ENCODE data around the gene CYP3A5. TPM values are rescaled to one million over a fixed set of nuclear protein-coding genes. Genes with fewer than 3 reads are reported as not detected.
"Not testable (repeated sequence)": the region's sequence is repeated elsewhere in the genome, so short reads cannot be mapped to it uniquely, and the experiment has no call there.

The CYP3A5 gene
- total RNA-seq (2014; rRNA removed; shearing (Covaris generic); ENCODE audit: low replicate concordance) = not detected in 2 replicates

DNA sequence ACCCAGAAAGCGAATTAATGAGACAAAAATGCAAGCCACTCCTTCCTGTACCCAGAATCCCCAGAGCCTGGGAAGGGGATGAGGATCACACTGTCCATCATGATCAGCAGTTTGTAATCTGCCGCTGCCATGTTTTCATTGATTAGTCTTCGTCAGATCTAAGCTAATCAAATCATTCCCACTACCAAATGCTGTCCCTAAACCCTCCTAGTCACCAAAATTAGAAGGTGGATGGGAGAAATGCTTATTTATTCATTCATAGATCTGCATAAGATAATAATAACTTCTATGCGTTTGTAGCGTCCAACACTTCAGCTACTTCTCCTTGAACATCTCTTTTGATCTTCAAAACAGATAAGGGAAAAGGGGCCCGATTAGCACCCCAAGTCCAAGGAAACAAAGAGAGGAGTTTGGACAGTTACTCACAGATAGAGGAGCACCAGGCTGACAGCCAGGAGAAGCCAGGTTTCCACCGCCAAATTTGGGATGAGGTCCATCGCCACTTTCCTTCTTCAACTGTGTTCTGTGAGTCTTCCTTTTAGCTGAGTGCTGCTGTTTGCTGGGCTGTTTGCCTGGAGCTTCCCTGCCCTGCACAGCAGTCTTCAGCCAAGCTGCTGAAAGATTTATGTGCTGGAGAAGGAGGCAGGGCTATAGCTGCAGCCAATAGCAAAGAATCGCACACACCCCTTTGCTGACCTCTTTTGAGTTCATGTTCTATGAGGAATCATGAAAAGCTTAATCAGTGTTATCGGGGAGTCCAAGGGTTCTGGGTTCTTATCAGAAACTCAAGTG is at the start of gene CYP3A5:
Gene CYP3A5, minus strand, starts transcription at position 597 of the 792 bp plus-strand sequence. Its CDS starts 100 bp downstream, at position 497.
- Histone ChIP-seq H3K9me3 (no peaks in the 10 kb centered on the region), H3K36me3 (no peaks in the 10 kb centered on the region), H3K4me3 (no peak within 1 kb of the TSS), H3K27me3 (no peaks in the 10 kb centered on the region)
- DNase-seq = peak; percentile 54

DNA sequence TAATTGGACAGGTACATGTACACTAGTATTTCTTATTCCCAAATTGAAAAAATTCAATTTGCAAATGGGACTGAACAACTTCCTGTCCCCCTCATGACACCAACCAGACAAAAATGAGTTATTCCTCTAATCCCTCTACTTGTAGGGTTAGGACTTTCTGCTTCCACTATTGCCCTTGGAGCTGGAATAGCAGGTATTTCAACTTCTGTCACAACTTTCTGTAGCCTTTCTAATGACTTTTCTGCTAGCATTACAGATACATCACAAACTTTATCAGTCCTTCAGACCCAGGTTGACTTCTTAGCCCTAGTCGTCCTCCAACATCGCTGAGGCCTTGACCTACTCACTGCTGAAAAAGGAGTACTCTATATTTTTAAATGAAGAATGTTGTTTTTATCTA is 48.8 kb upstream of the CYP3A5 start:
- no peaks in the 10 kb centered on the region for H3K9me3 ChIP-seq
- H3K4me3 ChIP-seq = no peak overlapping the region

DNA sequence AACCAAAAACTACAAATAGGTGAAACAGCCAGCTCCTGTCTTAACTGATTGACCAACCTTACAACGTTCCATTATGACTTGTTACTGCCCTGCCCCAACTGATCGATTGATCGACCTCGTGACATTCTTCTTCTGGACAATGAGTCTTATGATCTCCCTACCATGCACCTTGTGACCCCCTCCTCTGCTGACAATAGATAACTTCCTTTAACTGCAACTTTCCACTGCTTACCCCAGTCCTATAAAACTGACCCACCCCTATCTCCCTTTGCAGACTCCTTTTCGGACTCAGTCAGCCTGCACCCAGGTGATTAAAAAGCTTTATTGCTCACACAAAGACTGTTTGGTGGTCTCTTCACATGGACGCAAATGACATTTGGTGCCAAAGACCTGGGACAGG is 43.4 kb upstream of the CYP3A5 start:
- H3K36me3 ChIP-seq, H3K4me3 ChIP-seq, DNase-seq, H3K9me3 ChIP-seq, H3K27me3 ChIP-seq: not testable (repeated sequence)

More for the DNA sequence above, 48.8 kb upstream of the CYP3A5 start:
- DNase-seq = no peak
- Histone ChIP-seq H3K27me3 (no peaks in the 10 kb centered on the region), H3K36me3 (no peaks in the 10 kb centered on the region)

DNA sequence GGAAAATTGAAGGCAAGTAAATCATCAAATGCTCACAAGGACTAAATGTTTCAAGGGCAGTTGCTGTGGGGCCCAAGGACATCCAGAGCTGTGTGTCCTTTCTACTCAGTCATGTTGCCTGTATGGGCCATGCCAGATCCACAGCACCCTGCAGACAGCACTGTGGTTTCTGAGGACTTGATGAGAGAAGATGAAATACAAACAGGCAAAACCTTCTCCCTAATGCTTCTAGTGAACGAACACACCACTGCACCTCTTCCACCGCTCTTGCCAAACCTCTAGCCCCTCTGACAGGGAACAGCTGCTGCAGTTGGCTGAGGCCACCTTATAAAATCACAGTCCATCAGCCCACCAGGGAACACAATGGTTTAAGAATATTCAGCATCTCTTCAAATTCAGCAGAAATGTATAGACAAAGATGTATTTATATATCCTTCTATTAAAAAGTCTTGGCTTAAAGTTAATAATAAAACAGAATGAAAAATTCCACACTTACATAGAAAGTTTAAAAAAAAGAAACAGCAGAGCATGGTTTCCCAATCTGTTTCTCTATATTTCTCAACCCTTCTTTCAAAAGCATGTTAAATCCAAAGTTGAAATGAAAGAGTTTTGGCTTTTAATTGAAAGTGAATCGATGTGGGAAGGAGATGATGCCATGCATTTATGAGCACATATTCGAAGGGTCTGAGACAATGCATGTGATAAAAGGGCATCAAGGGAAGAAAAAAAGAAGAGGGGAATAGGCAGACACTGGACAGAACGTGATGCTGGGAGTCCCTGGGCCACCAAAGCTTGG is 41.2 kb upstream of the CYP3A5 start:
- Histone ChIP-seq H3K36me3 (no peaks in the 10 kb centered on the region), H3K4me3 (no peak overlapping the region), H3K9me3 (no peaks in the 10 kb centered on the region), H3K27me3 (no peaks in the 10 kb centered on the region)
- no peak for DNase-seq

DNA sequence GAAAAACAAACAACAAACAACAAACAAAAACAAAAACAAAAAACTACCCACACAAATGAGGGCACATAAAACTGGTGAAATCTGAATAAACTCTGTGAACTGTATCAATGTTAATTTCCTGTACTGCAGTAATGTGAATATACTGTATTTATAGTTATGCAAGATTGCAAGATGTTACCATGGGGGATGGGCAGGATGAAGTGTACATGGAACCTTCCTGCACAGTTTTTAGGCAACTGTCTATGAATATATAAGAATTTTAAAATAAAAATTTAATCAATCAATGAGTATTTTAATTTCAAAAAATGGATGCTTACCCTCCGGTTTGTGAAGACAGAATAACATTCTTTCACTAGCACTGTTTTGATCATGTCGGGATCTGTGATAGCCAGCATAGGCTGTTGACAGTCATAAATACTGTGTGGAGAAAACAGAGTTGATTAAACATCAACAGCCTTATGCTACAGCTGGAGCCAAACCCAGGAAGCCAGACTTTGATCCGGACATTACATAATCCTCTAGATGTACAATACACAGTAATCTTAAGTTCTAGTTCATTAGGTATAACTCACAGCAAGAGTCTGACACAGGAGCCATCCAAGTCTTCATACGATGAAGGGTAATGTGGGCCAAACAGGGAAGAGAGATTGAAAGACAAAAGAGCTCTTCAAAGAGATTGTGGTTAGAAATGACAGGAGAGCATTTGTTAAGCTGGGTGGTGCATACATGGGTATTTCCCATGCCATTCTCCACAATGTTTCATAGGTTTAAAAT is 40.4 kb upstream of the CYP3A5 start:
- Histone ChIP-seq H3K36me3 (no peaks in the 10 kb centered on the region), H3K9me3 (no peaks in the 10 kb centered on the region), H3K4me3 (no peak overlapping the region), H3K27me3 (no peaks in the 10 kb centered on the region)
- DNase-seq = no peak

DNA sequence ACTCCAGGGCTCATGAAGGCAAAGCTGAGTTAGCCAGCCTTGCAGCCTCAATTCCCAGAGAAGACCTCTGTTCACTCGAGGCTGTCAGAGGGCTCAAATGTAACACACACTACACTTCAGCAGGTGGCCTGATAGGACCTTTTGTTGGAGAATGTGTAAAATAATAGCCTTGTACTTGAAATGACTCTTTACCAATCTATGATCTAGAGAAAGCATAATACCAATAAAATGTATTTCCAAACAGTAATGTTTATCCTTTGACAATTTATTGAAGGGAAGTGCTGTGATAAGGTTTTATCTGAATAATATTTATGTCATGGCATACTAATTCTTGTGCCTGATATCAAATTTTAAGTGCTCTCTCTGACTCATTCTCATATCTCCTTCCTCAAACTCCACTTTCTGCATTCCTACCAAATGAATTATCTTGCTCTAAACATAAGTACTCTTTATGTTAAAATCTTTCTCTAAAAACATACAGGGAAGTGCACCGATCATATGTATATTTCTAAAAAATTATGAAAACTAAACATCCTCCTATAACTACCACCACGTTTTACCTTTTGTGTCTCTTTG is 34.3 kb upstream of the CYP3A5 start:
- H3K9me3 ChIP-seq = no peaks in the 10 kb centered on the region
- H3K36me3 ChIP-seq = no peaks in the 10 kb centered on the region
- H3K27me3 ChIP-seq = no peaks in the 10 kb centered on the region
- no peak for DNase-seq
- H3K4me3 ChIP-seq = no peak overlapping the region

DNA sequence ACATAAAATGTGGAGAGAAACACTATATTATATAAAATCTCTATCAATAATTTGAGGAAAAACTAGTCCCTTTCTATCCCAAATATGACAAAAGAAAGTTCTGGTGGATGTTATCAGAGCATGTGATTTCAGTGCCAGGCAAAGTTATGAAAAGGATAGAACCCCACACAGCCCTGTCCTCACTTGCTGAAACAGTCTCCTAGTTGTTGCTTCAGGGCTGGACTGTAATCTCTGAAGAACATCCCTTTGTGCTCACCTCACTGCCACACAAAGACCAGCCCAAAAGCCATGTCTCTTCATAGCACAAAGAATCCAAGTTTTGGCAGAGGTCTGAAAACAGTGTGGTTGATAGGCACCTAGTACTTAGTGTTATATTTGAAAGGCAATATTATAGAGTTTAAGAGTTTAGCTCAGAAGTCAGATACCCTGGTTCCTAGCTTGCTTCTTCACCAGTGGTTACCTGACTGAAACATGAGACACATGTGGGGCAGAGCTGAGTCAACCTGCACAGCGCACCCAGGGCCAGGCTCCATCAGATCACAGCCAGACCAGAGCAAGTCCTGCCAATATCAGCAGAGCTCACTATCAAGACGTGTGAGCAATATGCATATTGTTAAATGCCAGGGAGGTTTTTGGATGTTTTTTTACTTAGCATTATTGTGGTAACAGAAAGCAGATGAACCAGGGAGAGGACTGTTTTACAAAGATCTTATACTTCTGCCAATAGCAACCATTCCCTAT is 30.2 kb upstream of the CYP3A5 start:
- Histone ChIP-seq H3K4me3 (no peak overlapping the region), H3K9me3 (no peaks in the 10 kb centered on the region), H3K36me3 (no peaks in the 10 kb centered on the region), H3K27me3 (no peaks in the 10 kb centered on the region)
- DNase-seq = no peak

DNA sequence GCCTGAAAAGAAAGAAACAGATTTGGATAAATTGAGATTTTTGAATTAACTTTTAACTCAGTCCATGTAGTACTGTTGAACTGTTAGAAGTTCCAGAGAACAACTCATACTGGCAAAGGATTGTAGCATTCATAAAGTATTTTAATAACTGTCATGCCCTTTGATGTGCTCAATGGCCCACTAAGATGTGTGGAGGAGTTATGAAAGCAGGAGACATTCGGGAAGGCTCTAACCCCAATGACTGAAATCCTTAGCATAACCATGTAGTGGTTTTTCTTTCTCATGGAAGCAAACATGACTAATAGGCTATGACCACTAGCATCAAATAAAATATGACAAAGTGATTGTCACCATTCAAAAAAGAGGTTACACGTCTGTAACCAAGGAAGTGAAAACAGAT is 29.5 kb upstream of the CYP3A5 start:
- no peaks in the 10 kb centered on the region for H3K9me3 ChIP-seq
- H3K4me3 ChIP-seq = no peak overlapping the region
- no peak for DNase-seq
- H3K36me3 ChIP-seq = no peaks in the 10 kb centered on the region
- H3K27me3 ChIP-seq = no peaks in the 10 kb centered on the region

DNA sequence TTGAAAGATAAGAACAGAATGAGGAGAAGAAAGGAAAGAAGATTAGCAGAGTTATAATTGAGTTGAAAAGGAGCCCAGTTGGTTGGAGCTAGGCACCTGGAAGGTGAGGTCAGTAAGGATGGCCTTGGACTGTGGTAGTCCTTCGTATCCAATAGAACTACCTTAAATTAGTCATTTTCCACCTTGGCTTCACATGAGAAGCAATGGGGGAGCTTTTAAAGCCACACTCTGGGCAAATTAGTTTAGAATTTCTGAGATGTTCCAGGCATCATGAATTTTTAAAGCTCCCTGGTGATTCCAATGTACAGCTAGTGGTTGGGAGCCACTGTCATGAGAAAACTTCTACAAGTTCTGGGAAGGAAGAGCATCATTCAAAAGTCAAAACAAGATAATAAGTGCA is 27.3 kb upstream of the CYP3A5 start:
- Histone ChIP-seq H3K9me3 (no peaks in the 10 kb centered on the region), H3K27me3 (no peaks in the 10 kb centered on the region), H3K36me3 (no peaks in the 10 kb centered on the region), H3K4me3 (no peak overlapping the region)
- DNase-seq = no peak

DNA sequence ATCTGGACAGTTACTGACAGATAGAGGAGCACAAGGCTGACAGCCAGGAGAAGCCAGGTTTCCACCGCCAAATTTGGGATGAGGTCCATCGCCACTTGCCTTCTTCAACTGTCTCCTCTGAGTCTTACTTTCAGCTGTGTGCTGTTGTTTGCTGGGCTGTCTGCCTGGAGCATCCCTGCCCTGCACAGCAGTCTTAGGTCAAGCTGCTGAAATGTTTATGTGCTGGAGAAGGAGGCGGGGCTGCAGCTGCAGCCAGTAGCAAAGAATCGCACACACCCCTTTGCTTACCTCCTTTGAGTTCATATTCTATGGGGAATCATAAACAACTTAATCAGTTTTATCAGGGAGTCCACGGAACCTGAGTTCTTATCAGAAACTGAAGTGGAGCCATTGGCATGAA is 20.1 kb upstream of the CYP3A5 start:
- H3K4me3 ChIP-seq = no peak overlapping the region
- H3K27me3 ChIP-seq = no peaks in the 10 kb centered on the region
- H3K9me3 ChIP-seq = no peaks in the 10 kb centered on the region
- DNase-seq = no peak
- H3K36me3 ChIP-seq = no peaks in the 10 kb centered on the region

DNA sequence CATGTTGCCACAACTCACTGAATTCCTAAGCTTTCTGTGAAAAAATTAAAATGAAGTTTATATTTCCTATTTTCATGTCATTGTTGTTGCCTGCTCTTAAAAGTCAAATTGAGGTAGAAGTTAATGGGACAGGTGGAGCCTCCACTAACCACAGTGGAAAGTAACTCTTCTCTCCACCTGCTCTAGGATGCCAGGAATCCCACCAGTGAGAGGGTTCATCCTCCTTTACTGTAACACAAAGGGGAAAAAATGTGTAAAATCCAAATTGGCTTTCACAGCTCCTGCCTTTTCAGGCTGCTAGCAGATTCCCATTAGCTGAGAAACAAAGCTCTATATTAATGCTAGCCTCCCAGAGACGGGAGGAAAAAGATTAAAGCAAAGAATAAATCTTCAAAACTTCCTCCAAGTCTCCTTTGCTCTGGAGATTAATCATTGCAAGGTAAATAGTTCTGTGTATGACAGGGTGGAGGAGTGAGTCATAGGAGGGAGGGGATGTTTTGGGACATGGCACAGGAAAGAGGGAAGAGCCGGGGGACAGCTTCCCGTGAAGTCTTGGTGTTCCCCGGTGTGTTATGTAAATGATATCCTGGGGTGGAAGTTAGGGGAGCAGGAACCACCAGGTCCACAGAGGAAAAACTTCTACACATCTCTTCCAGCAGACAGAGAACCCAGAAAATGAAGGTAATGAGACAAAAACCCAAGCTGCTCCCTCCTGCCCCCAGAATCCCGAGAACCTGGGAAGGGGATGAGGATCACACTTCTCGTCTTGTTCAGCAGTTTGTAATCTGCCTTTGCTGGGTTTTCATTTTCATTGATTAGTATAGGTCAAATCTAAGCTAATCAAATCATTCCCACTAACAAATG is 19.3 kb upstream of the CYP3A5 start:
- not testable (repeated sequence) for DNase-seq, H3K4me3 ChIP-seq

DNA sequence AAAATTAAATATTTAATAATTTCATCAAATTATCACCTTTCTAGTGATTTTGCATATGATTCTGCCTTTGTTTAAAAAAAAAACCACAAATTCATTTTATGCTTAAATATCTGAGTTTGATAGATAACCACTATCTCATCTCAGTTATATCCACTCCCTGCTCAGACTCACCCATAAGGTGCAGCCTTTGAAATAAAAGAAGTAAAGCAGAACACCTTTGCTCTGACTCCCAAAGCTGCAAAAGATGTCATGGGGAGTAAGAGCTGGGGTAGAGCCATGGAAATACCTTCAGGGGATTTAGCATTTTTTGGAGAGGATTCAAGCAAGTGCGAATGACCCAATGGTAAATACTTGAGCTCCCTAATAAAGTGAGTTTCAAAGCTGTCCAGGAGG is 15.1 kb upstream of the CYP3A5 start:
- DNase-seq = no peak
- no peak overlapping the region for H3K4me3 ChIP-seq

More for the DNA sequence above, 19.3 kb upstream of the CYP3A5 start:
- H3K36me3 ChIP-seq, H3K27me3 ChIP-seq, H3K9me3 ChIP-seq: not testable (repeated sequence)

DNA sequence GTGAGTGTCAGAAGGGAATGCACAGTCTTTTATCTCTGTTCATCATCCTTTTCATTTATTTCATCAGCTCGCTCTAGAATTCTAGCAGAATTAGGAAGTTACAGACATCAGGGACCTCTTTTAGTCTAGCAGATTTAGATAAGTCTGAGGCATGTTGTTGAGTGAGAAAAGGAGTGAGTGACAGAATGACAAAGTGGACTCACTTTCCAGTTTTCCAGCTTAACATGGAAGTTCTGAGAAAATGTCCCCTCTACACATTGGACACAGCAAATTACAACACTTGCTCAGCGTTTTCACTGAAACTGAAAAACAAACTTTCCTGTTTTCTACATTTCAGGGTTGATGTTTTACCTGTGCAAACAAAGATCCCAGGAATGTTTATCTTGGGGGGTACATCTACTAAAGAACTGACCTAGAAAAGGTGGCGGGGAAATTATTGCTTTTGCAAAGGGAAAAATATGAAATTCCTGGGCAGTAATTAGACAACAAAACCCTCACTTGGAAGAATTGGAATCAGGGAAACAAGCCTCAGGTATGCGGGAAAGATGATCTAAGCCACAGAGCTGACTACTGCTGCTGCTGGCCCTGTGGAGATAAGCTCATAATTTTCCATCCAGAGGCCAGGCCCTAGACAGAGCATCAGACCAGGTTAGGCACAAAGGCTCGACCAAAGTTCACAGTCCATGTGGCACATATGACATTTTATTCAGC is 14.6 kb upstream of the CYP3A5 start:
- H3K27me3 ChIP-seq = no peaks in the 10 kb centered on the region
- DNase-seq = no peak
- no peaks in the 10 kb centered on the region for H3K9me3 ChIP-seq
- H3K4me3 ChIP-seq = no peak overlapping the region
- H3K36me3 ChIP-seq = no peaks in the 10 kb centered on the region

More for the DNA sequence above, 15.1 kb upstream of the CYP3A5 start:
- H3K36me3 ChIP-seq = no peaks in the 10 kb centered on the region
- no peaks in the 10 kb centered on the region for H3K27me3 ChIP-seq
- no peaks in the 10 kb centered on the region for H3K9me3 ChIP-seq

DNA sequence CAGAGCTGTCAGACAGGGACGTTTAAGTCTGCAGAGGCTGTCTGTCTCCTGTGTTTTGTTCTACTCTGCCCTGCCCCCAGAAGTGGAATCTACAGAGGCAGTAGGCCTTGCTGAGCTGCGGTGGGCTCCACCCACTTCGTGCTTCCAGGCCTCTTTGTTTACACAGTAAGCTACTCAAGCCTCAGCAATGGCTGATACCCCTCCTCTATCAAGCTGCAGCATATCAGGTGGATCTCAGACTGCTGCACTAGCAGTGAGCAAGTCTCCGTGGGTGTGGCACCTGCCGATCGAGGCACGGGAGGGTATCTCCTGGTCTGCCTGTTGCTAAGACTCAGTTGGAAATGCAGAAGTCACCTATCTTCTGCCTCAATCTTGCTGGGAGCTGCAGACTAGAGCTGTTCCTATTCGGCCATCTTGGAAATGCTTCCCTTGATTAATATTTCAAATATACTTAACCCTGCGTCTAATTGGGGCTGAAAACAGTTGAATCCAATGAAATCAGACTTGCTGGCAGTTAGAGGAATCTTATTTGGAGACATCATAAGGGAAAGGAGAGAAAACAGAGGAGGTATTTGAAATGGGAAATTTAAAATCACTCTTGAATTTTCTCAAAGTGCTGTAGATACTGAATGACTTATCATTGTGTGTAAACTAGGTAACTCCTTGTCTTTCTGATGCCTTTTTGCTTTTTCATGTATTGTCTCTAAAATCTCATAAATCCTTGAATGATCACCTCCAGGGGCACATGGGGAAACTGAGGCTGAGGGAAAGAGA is 13.8 kb upstream of the CYP3A5 start:
- DNase-seq = no peak
- no peaks in the 10 kb centered on the region for H3K9me3 ChIP-seq
- no peaks in the 10 kb centered on the region for H3K27me3 ChIP-seq
- no peak overlapping the region for H3K4me3 ChIP-seq
- H3K36me3 ChIP-seq = no peaks in the 10 kb centered on the region

Measured in MG63 (cell line).